SJCRH30 (cell line): Measurements from ENCODE around the gene CTSZ. TPM values are rescaled to one million over a fixed set of nuclear protein-coding genes. Genes with fewer than 3 reads are reported as not detected.

Experiments used
- DNase-seq, 2 experiments: peaks; one replicate each; pipeline ENCODE4 v3.0.0-alpha.2; 2015 to 2020
- H3K27ac ChIP-seq: fragments of 250-450 bp; sonication (Bioruptor Pico); 2 replicates; pipeline ENCODE4 v1.5.1; 2020; ENCODE audit warnings: mild to moderate bottlenecking, moderate library complexity
- H3K27me3 ChIP-seq: fragments of 250-450 bp; sonication (Bioruptor Pico); 2 replicates; pipeline ENCODE4 v1.5.1; 2020; ENCODE audit warnings: mild to moderate bottlenecking, moderate library complexity
- H3K36me3 ChIP-seq: fragments of 250-450 bp; sonication (Bioruptor Pico); 2 replicates; pipeline ENCODE4 v1.5.1; 2020; ENCODE audit warnings: mild to moderate bottlenecking, moderate library complexity
- H3K4me1 ChIP-seq: fragments of 250-450 bp; sonication (Bioruptor Pico); 2 replicates; pipeline ENCODE4 v1.5.1; 2020; ENCODE audit warnings: mild to moderate bottlenecking, moderate library complexity
- H3K4me3 ChIP-seq: fragments of 250-450 bp; sonication (Bioruptor Pico); 2 replicates; pipeline ENCODE4 v1.5.1; 2020; ENCODE audit warnings: mild to moderate bottlenecking, moderate library complexity
- H3K9me3 ChIP-seq: fragments of 250-450 bp; sonication (Bioruptor Pico); replicated peaks from 2 replicates; pipeline ENCODE4 v1.5.1; 2020; ENCODE audit warnings: mild to moderate bottlenecking, moderate library complexity
- total RNA-seq: library from RNA; depleted of rRNA; stranded (reverse); fragments of >200 nt; shearing (Covaris generic); gene quantifications from 2 replicates; pipeline ENCODE4 v1.2.3, GENCODE V29; 2014

CTSZ gene
- total RNA-seq, 1 experiment from 2014 or later, result not detected

DNA sequence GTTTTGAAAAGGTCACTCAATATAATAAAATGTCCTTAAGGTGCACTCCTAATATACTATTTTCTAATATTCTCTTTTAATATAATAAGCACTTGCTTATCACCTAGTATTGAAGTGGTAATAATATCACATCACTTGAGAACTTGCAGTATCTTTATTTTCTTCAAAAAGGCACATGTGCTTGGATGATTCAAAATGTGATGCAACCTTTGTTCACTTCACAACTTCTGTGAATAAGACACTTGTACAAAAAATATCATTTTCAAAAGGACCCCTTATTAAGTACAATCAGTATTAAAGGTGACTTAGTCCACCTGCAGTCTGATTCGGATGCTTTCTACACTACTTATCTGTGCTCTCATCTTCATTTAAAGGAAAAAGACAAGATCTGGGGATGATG is 32.2 kb upstream of the CTSZ start:
- no peaks in the 10 kb centered on the region for H3K9me3 ChIP-seq
- no peak overlapping the region for H3K4me3 ChIP-seq
- no peak for DNase-seq
- no peak overlapping the region for H3K27ac ChIP-seq
- peaks cover 63% of the 10 kb centered on the region for H3K36me3 ChIP-seq
- no peaks in the 10 kb centered on the region for H3K27me3 ChIP-seq
- peaks cover 18% of the 10 kb centered on the region for H3K4me1 ChIP-seq

DNA sequence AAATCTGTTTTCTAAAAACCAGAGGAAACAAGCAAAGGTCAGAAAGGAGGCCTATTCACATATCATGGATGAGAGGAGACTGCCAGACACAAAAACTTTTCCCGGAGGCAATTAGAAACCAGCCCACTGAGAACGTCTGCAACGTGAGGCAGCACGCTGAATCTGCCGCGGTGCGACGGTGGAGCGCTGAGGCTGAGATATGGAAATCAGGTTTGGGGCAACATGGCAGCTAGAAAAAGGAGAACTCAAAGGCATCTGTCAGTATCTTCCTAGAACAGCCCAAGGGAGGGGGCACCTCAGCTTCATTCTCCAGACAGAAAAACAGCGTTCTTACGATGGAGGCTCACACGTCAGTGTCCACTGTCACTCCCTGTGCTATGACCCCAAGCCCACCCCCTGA is 30.3 kb upstream of the CTSZ start:
- Histone ChIP-seq H3K4me3 (no peak overlapping the region), H3K9me3 (no peaks in the 10 kb centered on the region), H3K27ac (no peak overlapping the region), H3K27me3 (no peaks in the 10 kb centered on the region), H3K36me3 (peaks cover 71% of the 10 kb centered on the region), H3K4me1 (peaks cover 26% of the 10 kb centered on the region)
- no peak for DNase-seq

DNA sequence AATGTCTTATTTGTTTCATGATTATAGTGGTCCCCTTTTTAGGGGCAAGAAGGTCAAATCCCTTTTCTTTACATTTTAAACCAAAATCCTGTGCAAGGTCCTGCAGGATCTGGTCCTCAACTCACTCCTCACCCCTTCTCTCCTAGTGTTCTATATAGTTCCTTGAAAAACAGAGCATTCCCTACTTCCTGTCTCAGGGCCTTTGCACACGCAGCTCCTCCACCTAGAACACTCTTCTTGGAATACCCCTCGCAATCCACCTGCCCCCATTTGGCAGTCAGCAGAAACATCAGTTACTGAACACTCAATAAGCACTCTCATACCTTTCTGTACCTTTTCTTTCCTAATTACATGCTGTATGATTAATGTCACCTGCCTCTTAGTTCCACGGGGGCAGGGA is 28.3 kb upstream of the CTSZ start:
- no peaks in the 10 kb centered on the region for H3K27me3 ChIP-seq
- no peak overlapping the region for H3K4me3 ChIP-seq
- DNase-seq, result no peak
- peaks cover 75% of the 10 kb centered on the region for H3K36me3 ChIP-seq
- H3K4me1 ChIP-seq, result peaks cover 25% of the 10 kb centered on the region
- no peak overlapping the region for H3K27ac ChIP-seq
- H3K9me3 ChIP-seq, result no peaks in the 10 kb centered on the region

DNA sequence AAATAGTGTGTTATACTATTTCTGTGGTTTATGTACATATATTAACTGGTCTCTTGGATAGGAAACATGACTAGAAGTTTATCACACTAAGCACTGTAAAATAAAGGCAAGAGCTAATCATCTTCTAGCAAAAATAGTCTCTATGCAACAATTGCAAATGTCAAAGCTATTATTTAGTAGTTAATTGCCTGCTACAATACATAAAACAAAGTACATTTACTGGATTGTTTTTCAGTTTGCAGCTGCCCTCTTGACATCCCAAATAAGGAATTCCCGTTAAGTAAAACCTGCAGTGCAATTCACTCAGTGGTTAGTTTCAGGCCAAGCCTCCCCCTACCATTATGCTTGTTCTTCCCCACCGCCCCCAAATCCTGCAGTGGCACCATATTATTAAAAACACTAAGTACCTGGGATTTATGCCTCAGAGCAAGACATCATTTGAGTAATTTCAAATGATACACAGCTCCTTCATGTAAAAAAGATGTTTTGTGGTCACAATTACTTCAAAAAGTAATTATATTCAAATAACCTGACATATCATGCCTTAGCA is 26.6 kb upstream of the CTSZ start:
- DNase-seq, result peak in 1 of 2 experiments; percentile 49
- peaks cover 28% of the 10 kb centered on the region for H3K4me1 ChIP-seq
- no peaks in the 10 kb centered on the region for H3K9me3 ChIP-seq
- H3K27ac ChIP-seq, result no peak overlapping the region
- H3K4me3 ChIP-seq, result no peak overlapping the region
- H3K27me3 ChIP-seq, result no peaks in the 10 kb centered on the region
- peaks cover 76% of the 10 kb centered on the region for H3K36me3 ChIP-seq

DNA sequence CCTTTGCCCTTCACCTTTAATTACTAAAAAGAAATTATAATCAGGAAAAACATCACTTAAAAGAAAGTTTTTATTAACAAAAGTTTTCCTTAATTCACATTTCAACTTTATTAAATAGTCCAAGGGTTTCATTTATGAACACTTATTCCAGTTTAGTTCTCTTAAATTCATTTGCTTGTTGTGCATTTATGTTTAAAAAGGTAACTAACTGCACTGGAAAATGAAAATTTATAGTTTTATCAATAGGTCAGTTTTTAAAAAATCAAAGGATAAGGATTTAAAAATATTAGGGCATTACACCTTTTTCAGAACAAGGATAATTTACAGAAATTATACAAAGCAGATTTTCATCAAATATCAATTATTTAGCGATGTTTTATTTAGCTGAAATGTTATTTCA is 26.0 kb upstream of the CTSZ start:
- Histone ChIP-seq H3K27me3 (no peaks in the 10 kb centered on the region), H3K4me3 (peak overlapping the region; percentile 93), H3K4me1 (peaks cover 34% of the 10 kb centered on the region), H3K9me3 (no peaks in the 10 kb centered on the region), H3K27ac (peak overlapping the region; percentile 85), H3K36me3 (peaks cover 76% of the 10 kb centered on the region)
- DNase-seq, result no peak

DNA sequence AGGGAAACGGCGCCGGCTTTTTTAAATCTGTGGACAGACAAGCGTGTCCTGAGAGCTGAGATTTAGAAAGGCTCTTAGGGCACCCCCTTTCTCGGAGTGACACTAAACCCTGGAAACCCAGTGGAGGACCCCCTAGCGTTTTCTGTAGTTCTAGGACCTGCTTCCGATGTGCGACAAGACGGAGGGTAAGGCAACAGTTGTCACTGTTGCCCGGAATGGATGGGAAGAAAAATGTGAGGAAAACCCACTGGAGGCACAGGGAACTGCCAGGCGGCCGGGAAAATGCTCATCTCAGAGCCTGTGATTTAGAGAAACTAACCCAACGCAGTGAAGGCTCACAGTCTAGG is 25.6 kb upstream of the CTSZ start:
- peak in 1 of 2 experiments; percentile 92 for DNase-seq
- H3K27ac ChIP-seq, result peak overlapping the region; percentile 85
- no peaks in the 10 kb centered on the region for H3K9me3 ChIP-seq
- H3K4me1 ChIP-seq, result peaks cover 38% of the 10 kb centered on the region
- peaks cover 76% of the 10 kb centered on the region for H3K36me3 ChIP-seq
- no peaks in the 10 kb centered on the region for H3K27me3 ChIP-seq
- H3K4me3 ChIP-seq, result peak overlapping the region; percentile 93

DNA sequence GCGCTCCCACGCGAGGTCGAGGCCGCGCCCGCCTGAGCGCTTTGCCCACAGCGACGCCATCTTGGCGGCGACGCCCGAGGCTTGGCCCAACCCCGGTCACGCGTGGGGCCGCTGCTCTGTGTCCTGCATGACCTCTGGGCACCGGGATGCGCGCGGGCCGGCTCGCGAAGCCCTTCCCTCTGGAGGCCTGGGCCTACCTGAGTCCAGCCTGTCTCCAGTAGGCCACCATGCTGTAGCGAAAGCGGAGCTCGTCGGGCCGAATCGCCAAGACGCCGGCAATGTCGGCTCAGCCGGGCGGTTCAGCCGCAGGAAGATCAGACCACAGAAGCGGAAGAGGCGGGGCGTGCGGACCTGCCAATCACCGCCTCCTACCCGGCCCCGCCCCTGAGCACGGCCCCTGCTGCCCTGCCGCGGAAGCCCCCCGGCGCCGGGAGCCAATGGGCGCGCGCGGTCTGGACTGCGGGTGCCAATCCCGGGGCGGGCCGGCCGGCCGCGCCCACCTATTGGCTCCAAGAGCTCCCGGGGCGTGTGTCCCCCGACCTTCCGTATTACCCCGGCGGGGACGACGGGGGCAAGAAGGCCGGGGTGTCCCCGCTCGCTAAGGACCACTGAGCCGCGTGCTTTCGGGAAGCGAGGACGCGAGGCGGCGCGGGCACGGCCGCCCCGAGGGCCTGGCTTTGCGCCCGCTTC is 25.1 kb upstream of the CTSZ start, which contains the start of gene ATP5F1E:
ATP5F1E (minus strand) TSS at position 313 of the 690 bp plus-strand sequence; CDS start at position 229, 84 bp downstream.
- H3K4me3 ChIP-seq, result peak within 1 kb of the TSS; percentile 93
- peaks cover 76% of the 10 kb centered on the region for H3K36me3 ChIP-seq
- no peaks in the 10 kb centered on the region for H3K27me3 ChIP-seq
- no peaks in the 10 kb centered on the region for H3K9me3 ChIP-seq
- peak; percentile 99 to 100 for DNase-seq
- H3K4me1 ChIP-seq, result peaks cover 43% of the 10 kb centered on the region
- peak within 1 kb of the TSS; percentile 85 for H3K27ac ChIP-seq

DNA sequence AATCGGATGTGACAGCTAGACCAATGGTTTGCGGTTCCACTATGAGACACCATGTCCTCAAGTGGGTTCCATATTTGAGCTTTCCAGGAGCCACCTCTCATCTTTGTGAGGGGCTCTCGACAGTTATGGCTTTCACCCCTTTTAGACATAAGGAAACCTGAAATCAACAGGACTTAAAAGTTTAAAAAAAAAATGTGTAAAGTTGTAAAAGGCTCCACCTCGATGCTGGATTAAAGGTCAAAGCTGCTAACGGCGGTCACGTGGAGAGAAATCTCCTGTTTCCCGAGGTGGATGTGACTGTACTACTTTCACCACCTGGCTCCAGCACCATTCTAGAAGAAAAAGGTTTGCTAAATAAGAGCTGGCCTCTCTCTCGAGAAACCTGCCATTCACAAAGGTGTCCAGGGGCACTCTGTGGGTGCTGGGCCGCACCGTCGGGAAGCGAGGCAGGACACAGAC is 24.5 kb upstream of the CTSZ start:
- H3K4me3 ChIP-seq, result peak overlapping the region; percentile 93
- H3K27me3 ChIP-seq, result no peaks in the 10 kb centered on the region
- peaks cover 43% of the 10 kb centered on the region for H3K4me1 ChIP-seq
- DNase-seq, result peak in 1 of 2 experiments; percentile 38
- H3K36me3 ChIP-seq, result peaks cover 76% of the 10 kb centered on the region
- H3K9me3 ChIP-seq, result no peaks in the 10 kb centered on the region
- H3K27ac ChIP-seq, result peak overlapping the region; percentile 85

DNA sequence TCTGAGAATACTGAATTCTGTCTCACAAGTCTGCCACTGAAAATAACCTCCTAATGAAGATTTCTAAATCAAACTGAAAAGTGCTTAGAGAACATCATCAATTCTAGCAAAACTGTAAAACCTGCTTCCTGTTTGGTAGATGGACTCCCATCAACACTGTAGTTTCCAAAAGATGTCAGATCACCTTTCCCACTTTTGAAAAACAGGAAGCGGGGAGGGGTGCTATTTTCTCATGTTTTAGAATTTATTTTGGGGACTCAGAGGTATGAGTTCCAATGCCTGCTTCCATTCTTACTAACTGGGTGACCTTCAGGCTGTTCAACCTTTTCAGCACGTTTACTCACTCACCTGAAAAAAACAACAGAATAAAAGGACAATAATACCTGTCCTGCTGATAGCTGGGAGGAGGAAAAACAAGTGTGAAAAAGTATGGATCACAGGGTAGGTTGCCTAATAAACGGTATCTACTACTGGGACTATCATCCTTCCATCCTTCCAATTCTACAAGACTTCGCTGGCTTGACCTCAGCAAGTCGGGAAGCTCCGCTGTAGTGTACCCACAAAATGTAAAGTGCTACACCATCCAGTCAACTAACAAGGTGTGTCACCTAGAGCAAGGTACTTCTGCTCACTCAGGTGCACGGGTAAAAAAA is 24.0 kb upstream of the CTSZ start:
- Histone ChIP-seq H3K27ac (no peak overlapping the region; the same call in 1 of the 2 replicates), H3K27me3 (no peaks in the 10 kb centered on the region), H3K36me3 (peaks cover 76% of the 10 kb centered on the region), H3K4me1 (peaks cover 43% of the 10 kb centered on the region), H3K9me3 (no peaks in the 10 kb centered on the region), H3K4me3 (peak overlapping the region; percentile 93)
- DNase-seq, result no peak

DNA sequence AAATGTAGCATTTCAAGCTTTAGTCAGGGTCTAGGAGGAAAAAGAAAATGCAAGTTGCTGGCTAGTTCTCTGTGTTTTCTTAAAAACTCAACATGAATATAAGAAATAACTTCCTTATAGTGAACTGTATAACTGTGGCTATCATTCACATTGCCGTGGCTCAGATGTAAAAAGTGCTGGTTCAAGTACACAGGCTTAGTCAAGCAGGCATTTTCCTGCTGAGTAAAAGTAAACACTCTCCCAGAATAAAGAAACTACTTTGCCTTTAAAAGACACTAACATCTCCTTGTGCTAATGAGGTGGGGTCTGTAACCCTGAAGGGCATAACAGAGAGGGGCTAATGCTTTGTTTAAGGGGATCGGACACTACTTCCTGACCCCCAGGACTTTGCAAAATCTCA is 21.8 kb upstream of the CTSZ start:
- Histone ChIP-seq H3K27ac (no peak overlapping the region), H3K27me3 (no peaks in the 10 kb centered on the region), H3K4me1 (peaks cover 46% of the 10 kb centered on the region), H3K4me3 (no peak overlapping the region), H3K36me3 (peaks cover 77% of the 10 kb centered on the region), H3K9me3 (no peaks in the 10 kb centered on the region)
- DNase-seq, result no peak

DNA sequence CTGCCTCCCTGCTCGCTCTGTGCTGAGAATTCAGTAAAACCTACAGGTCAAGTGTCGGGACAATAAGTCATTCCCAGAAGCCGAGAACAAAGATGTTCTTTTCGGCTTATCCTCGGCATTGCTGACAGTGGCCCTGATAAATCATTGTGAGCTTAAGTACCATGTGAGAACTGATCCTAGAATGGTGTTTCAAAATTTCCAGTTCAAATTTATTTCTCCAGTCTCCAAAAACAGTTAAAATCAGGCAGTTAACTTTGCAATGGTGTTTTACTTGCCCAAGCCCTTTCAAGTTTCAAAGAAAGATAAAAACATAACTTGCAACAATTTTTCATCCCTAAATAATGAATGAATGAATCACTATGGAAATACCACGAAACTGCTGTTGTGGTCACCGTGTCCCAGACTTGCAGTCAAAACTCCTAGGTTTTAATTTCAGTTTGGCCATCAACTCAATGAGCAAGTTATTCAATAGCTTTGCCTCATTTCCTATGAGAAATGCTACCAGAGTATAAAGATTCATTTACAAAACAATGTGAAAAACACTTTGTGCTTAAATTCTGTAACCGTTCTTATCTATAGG is 20.8 kb upstream of the CTSZ start:
- Histone ChIP-seq H3K9me3 (no peaks in the 10 kb centered on the region), H3K4me3 (no peak overlapping the region), H3K27me3 (no peaks in the 10 kb centered on the region), H3K4me1 (peaks cover 38% of the 10 kb centered on the region), H3K36me3 (peaks cover 84% of the 10 kb centered on the region), H3K27ac (no peak overlapping the region)
- peak in 1 of 2 experiments; percentile 40 for DNase-seq

DNA sequence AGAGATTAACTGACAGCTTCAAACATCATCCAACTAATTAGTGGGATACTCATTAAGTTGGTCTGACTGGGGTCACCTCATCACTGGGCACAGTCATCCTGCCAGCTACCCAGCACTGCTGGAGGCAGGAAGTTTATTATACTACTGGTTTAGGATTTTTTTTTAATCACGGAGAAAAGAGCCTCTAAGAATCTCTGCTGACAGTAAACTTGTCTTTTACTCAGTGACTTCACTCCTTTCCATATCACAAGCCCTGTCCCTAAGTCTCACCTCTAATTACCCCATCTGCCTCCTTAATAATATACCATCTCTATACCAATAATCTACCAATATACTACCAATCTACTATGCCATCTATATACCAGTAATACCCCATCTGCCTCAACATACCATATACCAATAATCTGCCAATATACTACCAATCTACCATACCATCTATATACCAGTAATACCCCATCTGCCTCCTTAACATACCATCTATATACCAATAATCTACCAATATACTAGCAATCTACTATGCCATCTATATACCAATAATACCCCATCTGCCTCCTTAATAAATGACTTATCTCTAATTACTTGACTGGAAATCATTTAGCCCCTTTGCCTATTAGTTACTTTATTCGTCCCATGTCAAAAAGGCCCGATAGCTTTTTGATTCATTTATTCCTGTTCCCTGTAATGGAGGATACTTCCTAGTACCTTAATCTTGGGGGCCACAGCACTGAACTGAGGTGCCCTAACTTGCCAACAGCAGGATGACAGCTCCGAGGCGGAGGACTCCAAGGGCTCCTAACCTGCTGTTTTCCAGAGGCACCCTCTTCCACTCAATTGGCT is 20.1 kb upstream of the CTSZ start:
- Histone ChIP-seq H3K27me3 (no peaks in the 10 kb centered on the region), H3K36me3 (peaks cover 89% of the 10 kb centered on the region), H3K4me1 (peaks cover 38% of the 10 kb centered on the region), H3K27ac (no peak overlapping the region), H3K4me3 (no peak overlapping the region), H3K9me3 (no peaks in the 10 kb centered on the region)
- DNase-seq, result no peak

DNA sequence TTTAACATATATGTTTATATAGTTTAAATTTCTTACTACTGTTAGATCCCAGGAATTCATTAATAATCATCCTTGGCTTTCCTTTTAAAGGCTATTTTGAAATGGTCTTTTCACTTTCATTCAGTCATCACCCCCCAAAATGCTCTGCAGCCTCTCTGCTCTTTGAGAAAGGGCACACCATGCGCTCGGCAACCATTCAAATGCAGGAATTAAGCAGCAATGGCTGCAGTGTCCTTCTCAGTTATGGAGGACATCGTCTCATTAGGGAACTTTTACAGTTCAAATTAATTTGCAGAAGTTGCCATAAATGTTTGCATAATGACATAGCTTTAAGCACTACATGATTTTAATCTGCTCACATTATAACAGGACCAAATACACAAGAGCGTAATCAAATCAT is 18.5 kb upstream of the CTSZ start:
- Histone ChIP-seq H3K4me1 (peaks cover 31% of the 10 kb centered on the region), H3K27me3 (no peaks in the 10 kb centered on the region), H3K9me3 (no peaks in the 10 kb centered on the region), H3K27ac (no peak overlapping the region), H3K4me3 (no peak overlapping the region), H3K36me3 (peaks cover 82% of the 10 kb centered on the region)
- DNase-seq, result no peak

DNA sequence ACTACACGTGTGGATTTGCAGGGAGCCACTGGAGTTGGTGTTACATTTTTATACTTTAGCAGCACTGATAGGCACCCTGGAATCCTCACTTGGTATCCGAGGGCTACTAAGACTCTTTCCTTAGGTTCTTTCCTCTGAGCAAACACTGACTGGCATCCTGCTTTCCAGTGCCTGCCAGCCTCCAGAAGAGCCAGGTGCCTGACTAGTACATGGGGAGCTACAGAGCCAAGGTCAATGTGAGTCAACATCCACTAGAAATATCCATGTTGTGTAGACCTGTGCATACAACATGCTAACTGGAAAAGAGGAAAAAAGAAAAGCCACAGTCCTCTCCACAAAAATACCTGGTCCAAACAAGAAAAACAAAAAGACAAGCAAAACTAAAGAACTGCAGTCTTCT is 18.0 kb upstream of the CTSZ start:
- no peaks in the 10 kb centered on the region for H3K9me3 ChIP-seq
- H3K4me1 ChIP-seq, result peaks cover 27% of the 10 kb centered on the region
- no peaks in the 10 kb centered on the region for H3K27me3 ChIP-seq
- peaks cover 78% of the 10 kb centered on the region for H3K36me3 ChIP-seq
- DNase-seq, result no peak
- no peak overlapping the region for H3K4me3 ChIP-seq
- no peak overlapping the region for H3K27ac ChIP-seq
